Measurements from ENCODE around the gene REEP1.

- TF ChIP-seq CTCF (IDR thresholded peaks at IDR 0.05) (no peak), EP300 (IDR thresholded peaks at IDR 0.05) (no peak)
These were observed 124.4 kb downstream of the REEP1 start for GRCh38 chr2:86213056-86213455.
